ENCODE results near the gene SLC35F6. TPM values are rescaled to one million over a fixed set of nuclear protein-coding genes. Genes with fewer than 3 reads are reported as not detected.

SLC35F6 gene
- total and polyA plus RNA-seq, 2 donors (not counting 3 experiments of a cell fraction or from before 2014, with no cell fraction given), result 34.6 to 39.8 TPM

DNA sequence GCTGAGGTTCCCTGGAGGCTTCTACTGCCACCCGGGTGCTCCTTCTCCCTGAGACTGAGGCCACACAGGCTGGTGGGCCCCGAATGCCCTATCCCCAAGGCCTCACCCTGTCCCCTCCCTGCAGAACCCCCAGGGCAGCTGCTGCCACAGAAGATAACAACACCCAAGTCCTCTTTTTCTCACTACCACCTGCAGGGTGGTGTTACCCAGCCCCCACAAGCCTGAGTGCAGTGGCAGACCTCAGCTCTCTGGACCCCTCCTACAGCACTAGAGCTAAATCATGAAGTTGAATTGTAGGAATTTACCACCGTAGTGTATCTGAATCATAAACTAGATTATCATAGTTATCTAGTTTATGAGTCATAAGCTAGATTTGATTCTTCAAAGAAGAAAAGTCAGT, 14.4 kb downstream of the SLC35F6 start:
- Histone ChIP-seq H3K4me2 (ENCODE audit: insufficient read depth, low read length) (no peak overlapping the region), H2AFZ (ENCODE audit: low read depth, low read length) (no peak overlapping the region), H3K4me3 (replicated peaks in 1 of 3; ENCODE audit: insufficient read depth in 1 of 3, low read depth in 1 of 3, low read length in 3 of 3) (no peak overlapping the region), H3K36me3 (ENCODE audit: control insufficient read depth in 2 of 2, extremely low read depth in 1 of 2, insufficient read depth in 2 of 2, low read length in 2 of 2) (peaks cover 7 to 31% of the 10 kb centered on the region in 2 experiments), H3K9ac (replicated peaks; ENCODE audit: extremely low read depth, insufficient read depth, low read length) (no peak overlapping the region), H3K9me1 (replicated peaks; ENCODE audit: control insufficient read depth, extremely low read depth, insufficient read depth, low read length) (no peaks in the 10 kb centered on the region), H3K9me3 (replicated peaks; ENCODE audit: control insufficient read depth, insufficient read depth, low read length) (no peaks in the 10 kb centered on the region), H4K20me1 (replicated peaks; ENCODE audit: control insufficient read depth, extremely low read depth, insufficient read depth, low read length) (no peaks in the 10 kb centered on the region), H3K4me1 (ENCODE audit: control insufficient read depth, extremely low read depth, insufficient read depth, low read length) (no peaks in the 10 kb centered on the region), H3K27me3 (ENCODE audit: control insufficient read depth in 2 of 2, insufficient read depth in 2 of 2, low read length in 2 of 2) (no peaks in the 10 kb centered on the region), H3K27ac (ENCODE audit: insufficient read depth, low read depth, low read length) (no peak overlapping the region), H3K79me2 (ENCODE audit: control insufficient read depth, insufficient read depth, low read length) (no peaks in the 10 kb centered on the region)
- TF ChIP-seq POLR2A (IDR thresholded peaks at IDR 0.05; ENCODE audit: low read depth, low read length) (no peak), EZH2 (IDR thresholded peaks at IDR 0.05; ENCODE audit: borderline replicate concordance, low read depth, low read length, severe bottlenecking) (no peak), MYC (IDR thresholded peaks at IDR 0.05; ENCODE audit: low read depth, low read length) (no peak), GATA2 (IDR thresholded peaks at IDR 0.05; ENCODE audit: insufficient read depth, insufficient read length, low read depth, low read length) (no peak), POLR2AphosphoS5 (IDR thresholded peaks at IDR 0.05; ENCODE audit: insufficient read depth, low read depth, low read length) (no peak), FOS (IDR thresholded peaks at IDR 0.05; ENCODE audit: borderline replicate concordance, insufficient read depth, low read length) (no peak), JUN (IDR thresholded peaks at IDR 0.05; ENCODE audit: borderline replicate concordance, insufficient read depth, insufficient read length, low read depth) (no peak)
- TF ChIP-seq, protein P1, sequence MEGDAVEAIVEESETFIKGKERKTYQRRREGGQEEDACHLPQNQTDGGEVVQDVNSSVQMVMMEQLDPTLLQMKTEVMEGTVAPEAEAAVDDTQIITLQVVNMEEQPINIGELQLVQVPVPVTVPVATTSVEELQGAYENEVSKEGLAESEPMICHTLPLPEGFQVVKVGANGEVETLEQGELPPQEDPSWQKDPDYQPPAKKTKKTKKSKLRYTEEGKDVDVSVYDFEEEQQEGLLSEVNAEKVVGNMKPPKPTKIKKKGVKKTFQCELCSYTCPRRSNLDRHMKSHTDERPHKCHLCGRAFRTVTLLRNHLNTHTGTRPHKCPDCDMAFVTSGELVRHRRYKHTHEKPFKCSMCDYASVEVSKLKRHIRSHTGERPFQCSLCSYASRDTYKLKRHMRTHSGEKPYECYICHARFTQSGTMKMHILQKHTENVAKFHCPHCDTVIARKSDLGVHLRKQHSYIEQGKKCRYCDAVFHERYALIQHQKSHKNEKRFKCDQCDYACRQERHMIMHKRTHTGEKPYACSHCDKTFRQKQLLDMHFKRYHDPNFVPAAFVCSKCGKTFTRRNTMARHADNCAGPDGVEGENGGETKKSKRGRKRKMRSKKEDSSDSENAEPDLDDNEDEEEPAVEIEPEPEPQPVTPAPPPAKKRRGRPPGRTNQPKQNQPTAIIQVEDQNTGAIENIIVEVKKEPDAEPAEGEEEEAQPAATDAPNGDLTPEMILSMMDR (IDR thresholded peaks at IDR 0.05; ENCODE audit: extremely low read depth in 1 of 2, insufficient read depth in 1 of 2, low read depth in 1 of 2, low read length in 2 of 2), result no peak
- TF ChIP-seq, protein P2, sequence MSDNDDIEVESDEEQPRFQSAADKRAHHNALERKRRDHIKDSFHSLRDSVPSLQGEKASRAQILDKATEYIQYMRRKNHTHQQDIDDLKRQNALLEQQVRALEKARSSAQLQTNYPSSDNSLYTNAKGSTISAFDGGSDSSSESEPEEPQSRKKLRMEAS (IDR thresholded peaks at IDR 0.05; ENCODE audit: insufficient read depth, insufficient read length), result no peak
- DNase-seq (ENCODE audit: low read depth, low spot score) (no peak), FAIRE-seq (no peak)
- ChIA-PET CTCF (interaction anchor here (1.1 kb wide), 1 partner anchor 9 kb away, joined by 3 read pairs; no protein-coding TSS in a partner anchor), POLR2A (no interaction called here)
- no TSS peak for BruUV-seq (replicated peaks)
- intact Hi-C loops (cut with micrococcal nuclease), result no loop called here
- dilution Hi-C loops (cut with MboI; ENCODE audit: extremely low pct_ligation_motif_present, low sequenced_read_pairs), result no loop called here

Data from endothelial cell of umbilical vein (primary cell).